GM19351 (cell line): ENCODE measurements around the gene GARIN3.
"Not testable (repeated sequence)": the region's sequence is repeated elsewhere in the genome, so short reads cannot be mapped to it uniquely, and the experiment has no call there.

Experiments
- ATAC-seq: cut with Tn5 transposase; IDR thresholded peaks from one replicate; pipeline ENCODE4 v1.9.1; 2021; ENCODE audit warnings: mild to moderate bottlenecking, moderate library complexity; ENCODE audit not compliant: unreplicated experiment

The GARIN3 gene

GRCh38 chr5:157186309-157187045, 20.4 kb upstream of the GARIN3 start:
- no peak for ATAC-seq

GRCh38 chr5:157185122-157185521, 19.1 kb upstream of the GARIN3 start:
- not testable (repeated sequence) for ATAC-seq

- no peak for ATAC-seq
Observed at GRCh38 chr5:157184117-157184670, 18.1 kb upstream of the GARIN3 start.

GRCh38 chr5:157182143-157182757, 16.2 kb upstream of the GARIN3 start:
- no peak for ATAC-seq

GRCh38 chr5:157180374-157181264, 14.6 kb upstream of the GARIN3 start, which contains the start of gene ITK:
Gene ITK, plus strand, starts transcription at chr5:157180840. Its CDS starts 138 bp downstream, at chr5:157180978.
- ATAC-seq: no peak

GRCh38 chr5:157178966-157179365, 12.9 kb upstream of the GARIN3 start:
- no peak for ATAC-seq

- ATAC-seq: no peak
Observed at GRCh38 chr5:157177953-157178352, 11.9 kb upstream of the GARIN3 start.

GRCh38 chr5:157175071-157175612, 9.1 kb upstream of the GARIN3 start:
- ATAC-seq: no peak

GRCh38 chr5:157172403-157172802, 6.3 kb upstream of the GARIN3 start:
- peak; percentile 99 for ATAC-seq

GRCh38 chr5:157168286-157168685, 2.2 kb upstream of the GARIN3 start:
- no peak for ATAC-seq

- ATAC-seq: no peak
Observed at GRCh38 chr5:157167214-157167621, 1.2 kb upstream of the GARIN3 start.

GRCh38 chr5:157165668-157166067, 396 bp downstream of the GARIN3 start:
- no peak for ATAC-seq

GRCh38 chr5:157165261-157165660, 803 bp downstream of the GARIN3 start:
- ATAC-seq: no peak

GRCh38 chr5:157164521-157164920, 1.5 kb downstream of the GARIN3 start:
- no peak for ATAC-seq

GRCh38 chr5:157162919-157163510, 3.0 kb downstream of the GARIN3 start:
- no peak for ATAC-seq

GRCh38 chr5:157161996-157162395, 4.1 kb downstream of the GARIN3 start:
- ATAC-seq: no peak

GRCh38 chr5:157160001-157160400, 6.1 kb downstream of the GARIN3 start:
- ATAC-seq: no peak

GRCh38 chr5:157159209-157159751, 6.8 kb downstream of the GARIN3 start:
- no peak for ATAC-seq

- ATAC-seq: no peak
Observed at GRCh38 chr5:157157293-157157891, 8.7 kb downstream of the GARIN3 start.

GRCh38 chr5:157155297-157155696, 10.8 kb downstream of the GARIN3 start:
- ATAC-seq: no peak
